ENCODE data around the gene NRP2. TPM values are rescaled to one million over a fixed set of nuclear protein-coding genes. Genes with fewer than 3 reads are reported as not detected.

The NRP2 gene
- total RNA-seq, 1 experiment from 2014 or later, result 31.0 TPM

GRCh38 chr2:205771031-205771430 lies 88.7 kb downstream of the NRP2 start:
- no peaks in the 10 kb centered on the region for H3K79me2 ChIP-seq (ENCODE audit: low read depth)
- DNase-seq, result no peak
- no peak overlapping the region for H3K4me2 ChIP-seq
- no peak overlapping the region for H3K27ac ChIP-seq
- no peaks in the 10 kb centered on the region for H3K27me3 ChIP-seq (ENCODE audit: insufficient read depth, low read depth)
- POLR2A ChIA-PET (ENCODE audit: unreplicated experiment), result no interaction called here
- H3K9me2 ChIP-seq (ENCODE audit: insufficient read depth), result no peaks in the 10 kb centered on the region
- no peaks in the 10 kb centered on the region for H3K9me3 ChIP-seq (ENCODE audit: insufficient read depth, low read depth)
- H3K4me3 ChIP-seq, result no peak overlapping the region
- H2AFZ ChIP-seq, result no peak overlapping the region
- H3F3A ChIP-seq (ENCODE audit: insufficient read depth, low read depth), result no peaks in the 10 kb centered on the region
- BruUV-seq (replicated peaks), result no TSS peak
- intact Hi-C loops (cut with micrococcal nuclease; ENCODE audit: unreplicated experiment), result no loop called here
- H3K36me3 ChIP-seq (ENCODE audit: low read depth), result no peaks in the 10 kb centered on the region
- TF ChIP-seq CTCF (conservative IDR thresholded peaks at IDR 0.05), result no peak
- TF ChIP-seq EZH2 (IDR thresholded peaks at IDR 0.05; ENCODE audit: low read depth), result no peak
- H4K20me1 ChIP-seq (ENCODE audit: insufficient read depth), result no peaks in the 10 kb centered on the region
- no peaks in the 10 kb centered on the region for H3K4me1 ChIP-seq (replicated peaks; ENCODE audit: insufficient read depth)
- CTCF ChIA-PET, result no interaction called here

- H4K20me1 ChIP-seq (ENCODE audit: insufficient read depth), result no peaks in the 10 kb centered on the region
- DNase-seq, result no peak
- ChIA-PET CTCF (no interaction called here), POLR2A (ENCODE audit: unreplicated experiment) (no interaction called here)
- no peak overlapping the region for H3K4me2 ChIP-seq
- no peak overlapping the region for H3K4me3 ChIP-seq
- no peaks in the 10 kb centered on the region for H3K4me1 ChIP-seq (replicated peaks; ENCODE audit: insufficient read depth)
- H3K79me2 ChIP-seq (ENCODE audit: low read depth), result no peaks in the 10 kb centered on the region
- H3K36me3 ChIP-seq (ENCODE audit: low read depth), result no peaks in the 10 kb centered on the region
- H3K27ac ChIP-seq, result no peak overlapping the region
- TF ChIP-seq CTCF (conservative IDR thresholded peaks at IDR 0.05) (no peak), EZH2 (IDR thresholded peaks at IDR 0.05; ENCODE audit: low read depth) (no peak)
- no TSS peak for BruUV-seq (replicated peaks)
- H2AFZ ChIP-seq, result no peak overlapping the region
- H3K27me3 ChIP-seq (ENCODE audit: insufficient read depth, low read depth), result no peaks in the 10 kb centered on the region
- H3K9me3 ChIP-seq (ENCODE audit: insufficient read depth, low read depth), result no peaks in the 10 kb centered on the region
- no peaks in the 10 kb centered on the region for H3K9me2 ChIP-seq (ENCODE audit: insufficient read depth)
- intact Hi-C loops (cut with micrococcal nuclease; ENCODE audit: unreplicated experiment), result no loop called here
- H3F3A ChIP-seq (ENCODE audit: insufficient read depth, low read depth), result no peaks in the 10 kb centered on the region
These were observed 89.4 kb downstream of the NRP2 start for GRCh38 chr2:205771666-205772065.

- ChIA-PET CTCF (no interaction called here), POLR2A (ENCODE audit: unreplicated experiment) (no interaction called here)
- no TSS peak for BruUV-seq (replicated peaks)
- no peak overlapping the region for H3K4me2 ChIP-seq
- H3K9me3 ChIP-seq (ENCODE audit: insufficient read depth, low read depth), result no peaks in the 10 kb centered on the region
- intact Hi-C loops (cut with micrococcal nuclease; ENCODE audit: unreplicated experiment), result no loop called here
- no peaks in the 10 kb centered on the region for H3K27me3 ChIP-seq (ENCODE audit: insufficient read depth, low read depth)
- H2AFZ ChIP-seq, result no peak overlapping the region
- TF ChIP-seq CTCF (conservative IDR thresholded peaks at IDR 0.05) (no peak), EZH2 (IDR thresholded peaks at IDR 0.05; ENCODE audit: low read depth) (no peak)
- H3K27ac ChIP-seq, result no peak overlapping the region
- H3K36me3 ChIP-seq (ENCODE audit: low read depth), result no peaks in the 10 kb centered on the region
- no peaks in the 10 kb centered on the region for H3K79me2 ChIP-seq (ENCODE audit: low read depth)
- no peaks in the 10 kb centered on the region for H3F3A ChIP-seq (ENCODE audit: insufficient read depth, low read depth)
- no peaks in the 10 kb centered on the region for H3K4me1 ChIP-seq (replicated peaks; ENCODE audit: insufficient read depth)
- H3K9me2 ChIP-seq (ENCODE audit: insufficient read depth), result no peaks in the 10 kb centered on the region
- no peaks in the 10 kb centered on the region for H4K20me1 ChIP-seq (ENCODE audit: insufficient read depth)
- DNase-seq, result no peak
- H3K4me3 ChIP-seq, result no peak overlapping the region
These were observed 90.7 kb downstream of the NRP2 start for GRCh38 chr2:205772983-205773382.

All from PC-9 (cell line).